C4-2B (cell line): Measurements from ENCODE around the gene C1QL2.

Experiments
- H3K27ac ChIP-seq: fragments of 450-650 bp; 2 replicates; pipeline ENCODE4 v1.5.1; 2017
- ZFX ChIP-seq: fragments of 450-650 bp; IDR thresholded peaks from 2 replicates; pipeline ENCODE4 v1.6.1; 2017
- TF ChIP-seq, protein P1 (sequence below): fragments of 450-650 bp; conservative IDR thresholded peaks from 2 replicates; pipeline ENCODE4 v1.5.1; 2017; ENCODE audit warnings: mild to moderate bottlenecking

C1QL2 gene

DNA sequence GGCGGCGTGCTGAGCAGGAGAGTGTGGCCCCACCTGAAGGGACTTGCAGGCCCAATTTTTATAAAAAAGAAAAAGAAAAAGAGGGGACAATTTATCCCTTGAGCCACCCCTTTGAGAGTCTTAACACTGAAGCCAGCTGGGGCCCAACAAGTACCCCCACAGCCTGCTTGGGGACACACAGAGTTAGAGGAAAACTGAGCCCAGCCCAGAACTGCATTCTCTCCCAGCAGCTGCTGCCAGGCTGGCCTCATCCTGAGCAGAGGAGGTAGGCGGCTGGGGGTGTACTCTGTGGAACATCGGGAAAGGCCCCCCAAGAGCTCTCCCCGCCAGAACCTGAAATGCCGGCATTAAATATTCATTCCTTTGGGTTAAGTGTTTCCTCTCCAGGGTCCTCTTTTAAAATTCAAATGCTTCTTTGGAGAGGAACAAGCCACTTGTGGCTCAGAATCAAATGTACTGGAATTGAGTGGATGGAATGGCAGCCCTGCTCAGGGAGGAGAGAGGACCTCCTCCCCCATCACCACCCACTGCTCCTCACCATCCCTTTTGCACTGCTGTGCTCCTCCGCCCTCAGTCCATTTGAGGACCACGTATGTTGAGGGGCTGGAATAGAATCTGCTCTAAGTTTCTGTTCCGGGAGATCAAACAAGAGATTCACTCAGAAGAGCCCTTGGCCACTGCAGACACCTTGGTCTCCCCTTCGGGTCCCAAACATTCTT is 45.6 kb downstream of the C1QL2 start:
- TF ChIP-seq, protein P1, sequence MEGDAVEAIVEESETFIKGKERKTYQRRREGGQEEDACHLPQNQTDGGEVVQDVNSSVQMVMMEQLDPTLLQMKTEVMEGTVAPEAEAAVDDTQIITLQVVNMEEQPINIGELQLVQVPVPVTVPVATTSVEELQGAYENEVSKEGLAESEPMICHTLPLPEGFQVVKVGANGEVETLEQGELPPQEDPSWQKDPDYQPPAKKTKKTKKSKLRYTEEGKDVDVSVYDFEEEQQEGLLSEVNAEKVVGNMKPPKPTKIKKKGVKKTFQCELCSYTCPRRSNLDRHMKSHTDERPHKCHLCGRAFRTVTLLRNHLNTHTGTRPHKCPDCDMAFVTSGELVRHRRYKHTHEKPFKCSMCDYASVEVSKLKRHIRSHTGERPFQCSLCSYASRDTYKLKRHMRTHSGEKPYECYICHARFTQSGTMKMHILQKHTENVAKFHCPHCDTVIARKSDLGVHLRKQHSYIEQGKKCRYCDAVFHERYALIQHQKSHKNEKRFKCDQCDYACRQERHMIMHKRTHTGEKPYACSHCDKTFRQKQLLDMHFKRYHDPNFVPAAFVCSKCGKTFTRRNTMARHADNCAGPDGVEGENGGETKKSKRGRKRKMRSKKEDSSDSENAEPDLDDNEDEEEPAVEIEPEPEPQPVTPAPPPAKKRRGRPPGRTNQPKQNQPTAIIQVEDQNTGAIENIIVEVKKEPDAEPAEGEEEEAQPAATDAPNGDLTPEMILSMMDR: no peak
- TF ChIP-seq ZFX: no peak
- H3K27ac ChIP-seq: no peak overlapping the region

DNA sequence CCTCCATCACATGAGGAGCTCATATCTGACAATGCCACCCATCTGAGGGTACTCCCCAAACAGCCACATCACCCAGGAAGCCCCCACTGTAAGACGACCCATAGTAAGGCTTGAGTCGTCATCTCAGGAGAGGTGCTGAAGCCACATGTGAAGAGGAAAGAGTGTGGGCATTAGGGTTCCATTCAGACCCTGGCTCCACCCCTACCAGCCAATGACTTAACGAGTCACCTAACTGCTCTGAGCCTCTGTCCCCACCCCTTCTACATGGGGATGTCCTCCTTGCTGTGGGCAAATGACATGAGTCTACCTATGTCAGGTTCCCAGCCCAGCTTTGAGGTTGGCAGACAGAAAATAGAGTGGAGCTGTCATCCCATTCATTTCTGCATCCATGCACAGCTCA is 46.3 kb downstream of the C1QL2 start:
- no peak overlapping the region for H3K27ac ChIP-seq
- no peak for TF ChIP-seq ZFX
- TF ChIP-seq, protein P1: no peak

DNA sequence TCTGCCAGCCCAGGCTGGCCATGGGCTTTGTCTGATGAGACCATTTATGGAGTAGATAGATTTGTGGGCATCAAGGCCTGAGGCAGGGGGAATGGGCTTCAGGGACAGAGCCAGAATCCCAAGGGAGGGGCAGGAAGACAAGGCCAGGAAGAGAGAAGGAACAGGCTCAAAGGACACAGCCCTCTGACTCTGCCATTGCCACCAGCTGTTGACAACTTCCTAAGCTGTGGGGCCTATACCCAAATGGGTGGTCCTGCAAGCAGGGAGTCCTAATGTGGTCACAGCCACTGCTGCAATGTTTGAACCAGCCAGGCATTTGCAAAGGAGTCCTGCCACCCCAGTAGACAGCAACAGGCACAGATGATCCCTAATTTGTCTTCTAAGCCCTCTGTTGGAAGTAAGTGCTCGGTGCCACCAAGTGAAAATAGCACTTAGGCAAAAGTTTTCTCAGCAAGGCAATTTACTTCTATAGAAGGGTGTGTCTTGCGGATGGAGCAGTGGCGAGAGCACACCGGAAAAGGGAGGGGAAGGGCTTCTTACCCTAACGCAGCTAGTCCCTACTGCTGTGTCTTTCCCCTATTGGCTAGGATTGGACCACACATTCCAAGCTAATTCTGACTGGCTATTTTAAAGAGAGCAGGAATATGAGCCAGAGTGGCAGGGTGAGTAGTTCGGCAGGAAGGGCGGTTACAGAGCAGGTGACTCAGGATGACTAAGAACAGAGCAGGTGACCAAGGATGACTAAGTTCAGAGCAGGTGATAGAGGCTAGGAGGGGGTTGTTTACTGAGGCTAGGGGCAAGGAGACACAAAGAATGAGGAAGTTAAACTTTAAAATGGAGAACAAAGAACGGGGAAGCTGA is 47.2 kb downstream of the C1QL2 start:
- no peak overlapping the region for H3K27ac ChIP-seq
- TF ChIP-seq, protein P1: no peak
- TF ChIP-seq ZFX: no peak

DNA sequence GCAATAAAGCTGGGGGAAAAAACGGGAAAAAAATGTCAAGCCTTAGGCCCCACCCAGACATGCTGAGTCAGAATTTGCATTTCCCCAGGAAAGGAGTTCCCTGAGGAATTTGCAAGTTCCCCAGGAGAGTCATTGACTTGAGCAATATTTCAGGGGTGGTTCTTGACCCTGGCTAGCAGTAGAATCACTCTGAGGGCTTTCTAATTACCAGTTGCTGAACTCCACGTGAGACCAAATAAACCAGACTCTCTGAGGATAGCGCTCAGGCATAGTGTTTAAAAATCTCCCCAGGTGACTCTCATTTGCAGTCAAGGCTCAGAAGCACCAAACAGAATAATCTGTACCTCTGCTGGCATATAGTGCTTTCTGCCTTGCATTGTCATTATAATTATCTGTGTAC is 48.7 kb downstream of the C1QL2 start:
- TF ChIP-seq, protein P1: no peak
- no peak for TF ChIP-seq ZFX
- H3K27ac ChIP-seq: no peak overlapping the region

DNA sequence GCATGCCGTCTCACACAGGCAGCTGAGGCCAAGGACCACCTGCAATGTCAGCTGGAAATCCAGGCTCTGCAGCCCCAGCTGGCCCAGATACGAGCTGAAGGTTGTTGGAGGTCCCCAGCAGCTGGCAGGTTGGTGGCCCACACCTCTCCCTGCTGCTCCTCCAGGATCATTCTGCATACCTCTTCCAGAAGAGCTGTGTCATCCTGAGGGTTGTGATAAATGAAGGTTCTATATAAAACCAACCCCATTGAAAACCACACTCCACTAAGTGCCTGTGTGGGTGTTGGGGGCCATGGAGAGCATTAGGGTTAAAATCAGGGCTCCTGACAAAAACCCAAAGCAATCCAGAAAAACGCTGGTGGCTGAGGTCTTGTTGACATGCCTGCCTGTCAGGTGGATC is 50.4 kb downstream of the C1QL2 start:
- H3K27ac ChIP-seq: no peak overlapping the region
- TF ChIP-seq, protein P1: no peak
- no peak for TF ChIP-seq ZFX

DNA sequence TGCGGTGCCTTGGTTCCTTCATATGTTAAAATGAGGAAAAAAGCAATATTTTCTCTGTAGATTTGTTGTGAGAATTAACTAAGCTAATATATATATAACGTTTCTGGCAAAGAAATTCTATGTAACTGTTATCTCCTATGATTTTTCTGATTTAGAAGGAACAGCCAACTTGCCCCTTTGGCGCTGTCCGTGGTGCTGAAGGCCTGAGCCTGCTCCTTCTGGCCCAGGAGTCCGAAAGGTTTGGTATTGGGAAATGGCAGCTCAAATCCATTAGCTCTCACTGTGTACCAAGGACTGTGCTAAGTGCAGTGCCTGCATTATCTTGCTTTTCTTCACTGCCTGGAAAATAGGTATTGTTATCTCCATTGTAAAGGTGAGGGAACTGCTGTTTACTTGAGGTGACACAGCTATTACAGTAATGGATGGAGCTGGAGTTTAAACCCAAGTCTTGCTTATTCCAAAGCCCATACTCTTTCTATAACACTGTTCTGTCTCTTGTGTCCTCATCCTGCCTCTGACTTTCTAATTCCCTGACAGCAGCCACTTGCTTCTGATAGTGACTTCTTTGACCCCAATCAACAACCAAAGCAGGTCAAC is 52.2 kb downstream of the C1QL2 start:
- TF ChIP-seq ZFX: no peak
- TF ChIP-seq, protein P1: no peak
- H3K27ac ChIP-seq: no peak overlapping the region
